GM10248 (cell line): ENCODE measurements around the gene CXCL1.
"Not testable (repeated sequence)": the region's sequence is repeated elsewhere in the genome, so short reads cannot be mapped to it uniquely, and the experiment has no call there.

Experiments used
- CTCF ChIA-PET: fragments of 300-600 bp; sonication (Branson Sonifier 250); formaldehyde crosslinking; extraction: SDS; loops from one replicate; lab custom pipeline; 2021; ENCODE audit warnings: antibody characterized with exemption; lab: Yijun Ruan, JAX
- POLR2A ChIA-PET: fragments of 350-650 bp; sonication (Branson Sonifier 250); formaldehyde crosslinking; extraction: SDS; loops from one replicate; lab custom pipeline; 2020; ENCODE audit warnings: antibody characterized with exemption; lab: Yijun Ruan, JAX
- DNase-seq: peaks from one replicate; pipeline ENCODE4 v3.0.0; 2012; ENCODE audit errors: extremely low spot score
- CTCF ChIP-seq: IDR thresholded peaks from 2 replicates; pipeline ENCODE4 v1.5.1; 2012; ENCODE audit warnings: mild to moderate bottlenecking, low read depth; ENCODE audit errors: extremely low read depth, missing control alignments, control extremely low read depth

CXCL1 gene

GRCh38 chr4:73897380-73898136 is 28.4 kb downstream of the CXCL1 start:
- POLR2A ChIA-PET, result no interaction called here
- TF ChIP-seq CTCF, result no peak
- DNase-seq, result no peak
- CTCF ChIA-PET, result interaction anchor here (1.1 to 1.2 kb wide), 2 partner anchors 16 to 17 kb away, joined by 3 read pairs; no protein-coding TSS in a partner anchor

- POLR2A ChIA-PET, DNase-seq: not testable (repeated sequence)
- CTCF ChIA-PET, result interaction anchor here (0.9 to 1.3 kb wide), 3 partner anchors 9 to 29 kb away, joined by 3 to 6 read pairs (median 3); no protein-coding TSS in a partner anchor
Observed at GRCh38 chr4:73899338-73899737, 30.1 kb downstream of the CXCL1 start.

- ChIA-PET POLR2A (no interaction called here), CTCF (interaction anchor here (1.4 to 2.2 kb wide), 2 partner anchors 15 to 22 kb away, joined by 5 to 6 read pairs; no protein-coding TSS in a partner anchor)
- no peak for TF ChIP-seq CTCF
- no peak for DNase-seq
Observed at GRCh38 chr4:73901031-73901430, 31.8 kb downstream of the CXCL1 start.

- ChIA-PET CTCF (interaction anchor here (1.4 to 2.2 kb wide), 2 partner anchors 10 to 21 kb away, joined by 3 to 5 read pairs; no protein-coding TSS in a partner anchor), POLR2A (no interaction called here)
- no peak for DNase-seq
- TF ChIP-seq CTCF, result no peak
Observed at GRCh38 chr4:73902038-73902637, 32.9 kb downstream of the CXCL1 start.

- POLR2A ChIA-PET, result no interaction called here
- CTCF ChIA-PET, result interaction anchor here (1.4 kb wide), 1 partner anchor 11 kb away, joined by 3 read pairs; no protein-coding TSS in a partner anchor
- TF ChIP-seq CTCF, result no peak
- DNase-seq, result no peak
Observed at GRCh38 chr4:73902817-73903547, 33.8 kb downstream of the CXCL1 start.

GRCh38 chr4:73904491-73904890 is 35.3 kb downstream of the CXCL1 start:
- TF ChIP-seq CTCF, result no peak
- ChIA-PET CTCF (no interaction called here), POLR2A (no interaction called here)
- no peak for DNase-seq
